Ishikawa (cell line): ENCODE data around the gene PTGS2.

Experiments
- CEBPB ChIP-seq: IDR thresholded peaks from 2 replicates; pipeline ENCODE4 v1.6.1; 2012
- CREB1 ChIP-seq: IDR thresholded peaks from 2 replicates; pipeline ENCODE4 v1.6.1; 2012; ENCODE audit warnings: low read depth
- EGR1 ChIP-seq: IDR thresholded peaks from 2 replicates; pipeline ENCODE4 v1.6.1; 2012
- EP300 ChIP-seq: IDR thresholded peaks from 2 replicates; pipeline ENCODE4 v1.6.1; 2012; ENCODE audit warnings: borderline replicate concordance
- FOXM1 ChIP-seq: IDR thresholded peaks from 2 replicates; pipeline ENCODE4 v1.6.1; 2012; ENCODE audit warnings: low read depth, borderline replicate concordance
- NFIC ChIP-seq: IDR thresholded peaks from 2 replicates; pipeline ENCODE4 v1.6.1; 2012
- RAD21 ChIP-seq: IDR thresholded peaks from 2 replicates; pipeline ENCODE4 v1.6.1; 2012; ENCODE audit warnings: low read depth
- REST ChIP-seq: IDR thresholded peaks from 2 replicates; pipeline ENCODE4 v1.6.1; 2012; ENCODE audit warnings: low read depth, mild to moderate bottlenecking
- TAF1 ChIP-seq: IDR thresholded peaks from 2 replicates; pipeline ENCODE4 v1.6.1; 2012; ENCODE audit warnings: low read depth, mild to moderate bottlenecking
- TCF12 ChIP-seq: IDR thresholded peaks from 2 replicates; pipeline ENCODE4 v1.6.1; 2012; ENCODE audit warnings: low read depth
- TEAD4 ChIP-seq: IDR thresholded peaks from 2 replicates; pipeline ENCODE4 v1.6.1; 2012
- USF1 ChIP-seq: IDR thresholded peaks from 2 replicates; pipeline ENCODE4 v1.6.1; 2012
- YY1 ChIP-seq: IDR thresholded peaks from 2 replicates; pipeline ENCODE4 v1.6.1; 2012; ENCODE audit warnings: low read depth
- ZBTB7A ChIP-seq: IDR thresholded peaks from 2 replicates; pipeline ENCODE4 v1.6.1; 2012; ENCODE audit warnings: low read depth
- TF ChIP-seq, protein P1 (sequence below): IDR thresholded peaks from 2 replicates; pipeline ENCODE4 v1.6.1; 2012

The PTGS2 gene

DNA sequence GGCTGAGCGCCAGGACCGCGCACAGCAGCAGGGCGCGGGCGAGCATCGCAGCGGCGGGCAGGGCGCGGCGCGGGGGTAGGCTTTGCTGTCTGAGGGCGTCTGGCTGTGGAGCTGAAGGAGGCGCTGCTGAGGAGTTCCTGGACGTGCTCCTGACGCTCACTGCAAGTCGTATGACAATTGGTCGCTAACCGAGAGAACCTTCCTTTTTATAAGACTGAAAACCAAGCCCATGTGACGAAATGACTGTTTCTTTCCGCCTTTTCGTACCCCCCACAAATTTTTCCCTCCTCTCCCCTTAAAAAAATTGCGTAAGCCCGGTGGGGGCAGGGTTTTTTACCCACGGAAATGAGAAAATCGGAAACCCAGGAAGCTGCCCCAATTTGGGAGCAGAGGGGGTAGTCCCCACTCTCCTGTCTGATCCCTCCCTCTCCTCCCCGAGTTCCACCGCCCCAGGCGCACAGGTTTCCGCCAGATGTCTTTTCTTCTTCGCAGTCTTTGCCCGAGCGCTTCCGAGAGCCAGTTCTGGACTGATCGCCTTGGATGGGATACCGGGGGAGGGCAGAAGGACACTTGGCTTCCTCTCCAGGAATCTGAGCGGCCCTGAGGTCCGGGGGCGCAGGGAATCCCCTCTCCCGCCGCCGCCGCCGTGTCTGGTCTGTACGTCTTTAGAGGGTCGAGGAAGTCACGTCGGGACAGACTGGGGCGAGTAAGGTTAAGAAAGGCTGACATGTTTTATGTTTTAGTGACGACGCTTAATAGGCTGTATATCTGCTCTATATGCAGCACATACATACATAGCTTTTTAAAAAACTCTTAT lies at the start of gene PTGS2:
TSS of gene PTGS2 (minus strand) at position 179 of the 817 bp plus-strand sequence. CDS start at position 46, 133 bp downstream.
- peak; percentile 93 for TF ChIP-seq CEBPB
- no peak for TF ChIP-seq CREB1
- TF ChIP-seq RAD21 = peak; percentile 23; the same call in 1 of the 2 replicates
- TF ChIP-seq NFIC = peak; percentile 83
- TF ChIP-seq, protein P1, sequence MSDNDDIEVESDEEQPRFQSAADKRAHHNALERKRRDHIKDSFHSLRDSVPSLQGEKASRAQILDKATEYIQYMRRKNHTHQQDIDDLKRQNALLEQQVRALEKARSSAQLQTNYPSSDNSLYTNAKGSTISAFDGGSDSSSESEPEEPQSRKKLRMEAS = 0 out of 2 replicates have a peak, but pooled peaks have one; percentile 20
- 0 out of 2 replicates have a peak, but pooled peaks have one; percentile 48 for TF ChIP-seq ZBTB7A
- no peak for TF ChIP-seq TCF12

DNA sequence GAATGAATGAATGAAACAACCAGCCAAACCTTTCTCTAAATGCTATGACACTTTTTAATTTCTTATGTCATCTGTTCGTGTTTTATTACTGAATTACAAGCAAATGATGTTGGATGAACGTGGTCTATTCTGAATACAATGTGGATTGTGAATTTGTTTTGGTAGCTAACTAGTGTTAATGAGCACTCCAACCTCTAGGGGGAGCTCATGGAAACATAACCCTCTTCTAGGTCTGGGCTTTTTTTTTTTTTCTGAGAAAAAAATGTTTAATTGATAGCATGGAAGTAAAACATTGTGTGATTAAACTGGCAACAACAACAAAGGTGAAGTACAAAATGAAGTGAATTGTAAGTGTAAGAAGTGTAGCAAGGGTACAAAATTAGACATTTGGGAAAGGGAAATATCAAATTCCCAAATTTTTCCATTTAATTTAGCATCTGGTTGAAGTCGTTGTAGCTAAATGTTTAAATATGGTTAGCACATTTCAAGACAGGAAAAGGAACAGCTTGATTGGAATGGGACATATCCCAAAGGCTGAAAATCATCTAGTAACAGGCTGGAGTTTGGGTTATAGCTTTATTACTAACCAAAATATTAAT lies 42.6 kb upstream of the PTGS2 start:
- TF ChIP-seq TCF12 (no peak), TEAD4 (no peak), RAD21 (peak; percentile 46), EGR1 (no peak), EP300 (no peak), FOXM1 (no peak), CEBPB (no peak), ZBTB7A (no peak)

GRCh38 chr1:186717286-186717685 lies 37.1 kb upstream of the PTGS2 start:
- TF ChIP-seq ZBTB7A (no peak), TCF12 (no peak), RAD21 (no peak), TAF1 (no peak), EGR1 (no peak), CEBPB (no peak), CREB1 (no peak), TEAD4 (no peak), FOXM1 (no peak), YY1 (no peak)
- TF ChIP-seq, protein P1 = no peak

DNA sequence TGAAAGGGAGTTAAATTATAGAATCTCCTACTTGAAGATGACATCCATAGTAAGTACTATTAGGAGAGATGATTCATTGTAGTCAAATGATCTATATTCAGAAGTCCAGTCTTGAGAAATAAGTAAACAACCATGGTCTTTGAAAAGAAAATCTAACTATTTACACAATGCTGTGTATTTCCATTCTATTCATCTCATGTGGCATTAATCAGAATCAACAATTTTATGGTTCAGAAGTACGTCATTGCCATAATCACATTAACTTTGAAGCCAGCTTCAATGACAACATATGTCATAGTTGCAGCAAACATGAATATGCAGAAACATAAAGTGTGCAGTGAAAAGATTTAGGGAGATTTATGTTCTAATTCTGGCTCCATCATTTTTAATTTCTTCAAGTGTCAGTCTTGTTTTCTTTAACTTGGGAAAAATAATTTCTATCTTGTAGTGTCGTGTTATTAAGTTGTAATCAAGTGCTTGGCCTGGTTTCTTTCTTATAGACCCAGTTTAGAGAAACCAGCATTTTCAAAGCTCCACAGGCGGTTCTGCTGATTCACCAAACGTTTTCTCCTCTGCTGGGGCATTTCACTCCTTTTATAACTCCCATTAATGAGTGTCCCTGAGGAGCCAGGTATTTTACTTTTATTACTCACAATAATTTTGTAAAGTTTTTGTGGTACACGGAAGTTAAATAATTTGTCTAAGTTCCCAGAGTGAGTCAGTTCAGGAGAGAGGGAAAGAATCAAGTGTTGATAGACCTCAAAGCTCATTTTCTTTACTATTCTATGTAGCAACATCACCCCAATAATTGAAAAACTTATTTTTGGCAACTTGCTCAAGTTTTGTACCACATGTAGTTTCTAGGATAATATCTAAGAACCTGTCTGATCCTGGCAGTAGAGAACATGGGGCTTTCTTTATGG lies 35.9 kb upstream of the PTGS2 start:
- TF ChIP-seq TEAD4 (no peak), FOXM1 (no peak), ZBTB7A (no peak), NFIC (no peak), CREB1 (no peak), TCF12 (no peak), EP300 (no peak), EGR1 (no peak), CEBPB (no peak), YY1 (no peak), RAD21 (no peak)
- TF ChIP-seq, protein P1 = no peak

DNA sequence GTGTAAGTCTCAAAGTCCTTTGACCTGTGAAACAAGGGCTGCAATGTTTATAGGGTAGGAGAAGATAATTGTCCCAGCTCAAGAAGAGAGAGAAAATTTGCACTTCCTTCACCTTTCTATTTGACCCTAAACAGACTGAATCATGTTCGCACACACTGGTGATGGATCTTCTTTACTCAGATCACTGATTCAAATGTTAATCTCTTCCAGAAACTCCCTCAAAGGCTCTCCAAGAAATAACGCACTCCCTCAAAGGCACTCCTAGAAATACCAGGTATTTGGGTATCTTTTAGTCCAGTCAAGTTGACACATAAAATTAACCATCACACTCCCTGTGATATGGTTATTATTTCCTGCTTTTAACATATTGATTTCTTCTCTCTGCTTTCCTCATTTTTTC lies 30.5 kb upstream of the PTGS2 start:
- no peak for TF ChIP-seq CEBPB
- TF ChIP-seq TEAD4 = no peak
- TF ChIP-seq USF1 = no peak
- TF ChIP-seq NFIC = no peak
- TF ChIP-seq, protein P1 = no peak
- TF ChIP-seq YY1 = no peak
- no peak for TF ChIP-seq REST
- TF ChIP-seq EGR1 = no peak
- TF ChIP-seq CREB1 = no peak
- TF ChIP-seq TAF1 = no peak
- no peak for TF ChIP-seq ZBTB7A
- TF ChIP-seq EP300 = no peak

- no peak for TF ChIP-seq EGR1
Measured at GRCh38 chr1:186708694-186709097, 28.5 kb upstream of the PTGS2 start.
